Measurements from ENCODE around the gene UGT1A1.
"Not testable (repeated sequence)": the region's sequence is repeated elsewhere in the genome, so short reads cannot be mapped to it uniquely, and the experiment has no call there.

The UGT1A1 gene

GRCh38 chr2:233743464-233744259 is 16.4 kb upstream of the UGT1A1 start:
- Histone ChIP-seq H3K27ac (no peak overlapping the region), H3K4me1 (ENCODE audit: low read depth, poor library complexity, severe bottlenecking) (no peaks in the 10 kb centered on the region), H3K36me3 (ENCODE audit: insufficient read depth) (no peaks in the 10 kb centered on the region), H2AFZ (ENCODE audit: low read depth) (no peak overlapping the region), H3K4me2 (no peak overlapping the region), H3K9ac (no peak overlapping the region), H3K79me2 (ENCODE audit: insufficient read depth, low read depth) (no peaks in the 10 kb centered on the region), H3K4me3 (IDR thresholded peaks at IDR 0.05; ENCODE audit: insufficient read depth, low read depth, low read length) (no peak overlapping the region), H3K27me3 (ENCODE audit: insufficient read depth, low read depth) (no peaks in the 10 kb centered on the region), H4K20me1 (ENCODE audit: insufficient read depth) (no peaks in the 10 kb centered on the region)
- no peak for TF ChIP-seq CTCF (conservative IDR thresholded peaks at IDR 0.05; ENCODE audit: low read depth, low read length)

DNA sequence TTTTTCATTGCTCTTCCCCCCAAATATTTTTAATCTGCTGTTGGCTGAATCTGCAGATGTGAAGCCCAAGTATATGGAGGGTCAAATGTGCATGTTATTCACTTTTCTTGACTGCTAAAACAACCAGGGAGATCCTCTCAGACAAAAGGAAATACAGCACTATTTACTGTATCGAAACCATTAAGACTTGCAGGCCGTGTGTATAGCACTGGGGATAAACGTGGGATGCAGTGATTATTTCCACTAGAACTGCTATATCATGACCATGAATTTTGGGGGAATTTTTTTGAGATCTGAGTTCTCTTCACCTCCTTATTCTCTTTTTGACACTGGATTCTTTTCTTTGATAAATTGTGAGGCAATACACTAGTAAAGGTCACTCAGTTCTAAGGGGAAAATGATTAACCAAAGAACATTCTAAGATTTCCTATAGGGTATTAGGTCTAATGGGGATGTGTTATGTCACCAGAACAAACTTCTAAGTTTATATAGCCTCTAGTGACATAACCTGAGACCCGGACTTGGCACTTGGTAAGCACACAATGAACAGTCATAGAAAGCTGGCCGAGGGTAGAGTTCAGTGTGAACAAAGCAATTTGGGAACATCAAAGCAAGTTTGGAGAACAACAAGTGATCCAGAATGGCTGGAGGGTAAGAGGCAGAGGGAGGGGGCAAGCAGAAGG is 14.9 kb upstream of the UGT1A1 start:
- Histone ChIP-seq H3K36me3 (ENCODE audit: insufficient read depth) (no peaks in the 10 kb centered on the region), H3K4me2 (no peak overlapping the region)

GRCh38 chr2:233745838-233746237 is 14.2 kb upstream of the UGT1A1 start:
- not testable (repeated sequence) for H3K79me2 ChIP-seq (ENCODE audit: insufficient read depth, low read depth); H3K27me3 ChIP-seq (ENCODE audit: insufficient read depth, low read depth); H2AFZ ChIP-seq (ENCODE audit: low read depth); H3K4me1 ChIP-seq (ENCODE audit: low read depth, poor library complexity, severe bottlenecking); H3K36me3 ChIP-seq (ENCODE audit: insufficient read depth); H3K9ac ChIP-seq; H4K20me1 ChIP-seq (ENCODE audit: insufficient read depth); H3K4me2 ChIP-seq; H3K27ac ChIP-seq; H3K4me3 ChIP-seq (IDR thresholded peaks at IDR 0.05; ENCODE audit: insufficient read depth, low read depth, low read length)

More for the DNA sequence above, 14.9 kb upstream of the UGT1A1 start:
- no peaks in the 10 kb centered on the region for H3K27me3 ChIP-seq (ENCODE audit: insufficient read depth, low read depth)
- H4K20me1 ChIP-seq (ENCODE audit: insufficient read depth) = no peaks in the 10 kb centered on the region
- H3K9ac ChIP-seq = no peak overlapping the region
- no peaks in the 10 kb centered on the region for H3K79me2 ChIP-seq (ENCODE audit: insufficient read depth, low read depth)
- TF ChIP-seq CTCF (conservative IDR thresholded peaks at IDR 0.05; ENCODE audit: low read depth, low read length) = no peak
- H3K4me3 ChIP-seq (IDR thresholded peaks at IDR 0.05; ENCODE audit: insufficient read depth, low read depth, low read length) = no peak overlapping the region
- no peaks in the 10 kb centered on the region for H3K4me1 ChIP-seq (ENCODE audit: low read depth, poor library complexity, severe bottlenecking)
- H3K27ac ChIP-seq = no peak overlapping the region
- no peak overlapping the region for H2AFZ ChIP-seq (ENCODE audit: low read depth)

- Histone ChIP-seq H3K4me3 (IDR thresholded peaks at IDR 0.05; ENCODE audit: insufficient read depth, low read depth, low read length) (no peak overlapping the region), H2AFZ (ENCODE audit: low read depth) (no peak overlapping the region), H3K36me3 (ENCODE audit: insufficient read depth) (no peaks in the 10 kb centered on the region), H3K4me1 (ENCODE audit: low read depth, poor library complexity, severe bottlenecking) (no peaks in the 10 kb centered on the region), H3K27ac (no peak overlapping the region), H4K20me1 (ENCODE audit: insufficient read depth) (no peaks in the 10 kb centered on the region), H3K79me2 (ENCODE audit: insufficient read depth, low read depth) (no peaks in the 10 kb centered on the region), H3K27me3 (ENCODE audit: insufficient read depth, low read depth) (no peaks in the 10 kb centered on the region), H3K9ac (no peak overlapping the region), H3K4me2 (no peak overlapping the region)
- no peak for TF ChIP-seq CTCF (conservative IDR thresholded peaks at IDR 0.05; ENCODE audit: low read depth, low read length)
These were observed 13.4 kb upstream of the UGT1A1 start for GRCh38 chr2:233746475-233747282.
